Chondrocyte (in vitro differentiated cells): ENCODE results near the gene HOGA1. TPM values are rescaled to one million over a fixed set of nuclear protein-coding genes. Genes with fewer than 3 reads are reported as not detected.

Source experiments
- DNase-seq: peaks from one replicate; pipeline ENCODE4 v3.0.0; 2021; ENCODE audit warnings: mixed read lengths, low spot score
- H3K27ac Mint-ChIP-seq: one replicate; pipeline ENCODE4 v1.8.0; 2021; ENCODE audit warnings: mild to moderate bottlenecking, moderate library complexity, mixed read lengths; ENCODE audit not compliant: unreplicated experiment
- H3K27me3 Mint-ChIP-seq: 2 replicates; pipeline ENCODE4 v1.8.0; 2021; ENCODE audit warnings: low read depth, mixed read lengths
- H3K36me3 Mint-ChIP-seq: 2 replicates; pipeline ENCODE4 v1.8.0; 2021; ENCODE audit warnings: low read depth, mixed read lengths
- H3K4me1 Mint-ChIP-seq: 2 replicates; pipeline ENCODE4 v1.8.0; 2021; ENCODE audit warnings: low read depth, mild to moderate bottlenecking, mixed read lengths
- H3K4me3 Mint-ChIP-seq: one replicate; pipeline ENCODE4 v1.8.0; 2021; ENCODE audit warnings: mild to moderate bottlenecking, moderate library complexity, mixed read lengths; ENCODE audit not compliant: unreplicated experiment
- H3K9me3 Mint-ChIP-seq: 2 replicates; pipeline ENCODE4 v1.8.0; 2021; ENCODE audit warnings: low read depth, mixed read lengths
- total RNA-seq: library from RNA; stranded (reverse); gene quantifications from 3 replicates; pipeline ENCODE4 v1.2.1, GENCODE V29; 2021
- TF ChIP-seq, protein P1 (sequence below): fragments of 200-600 bp; sonication (generic); IDR thresholded peaks from 2 replicates; pipeline ENCODE4 v1.5.0; 2021; ENCODE audit warnings: antibody characterized with exemption, mild to moderate bottlenecking, moderate library complexity

HOGA1 gene
- total RNA-seq, 1 donor from 2014 or later = 0.12 TPM

DNA sequence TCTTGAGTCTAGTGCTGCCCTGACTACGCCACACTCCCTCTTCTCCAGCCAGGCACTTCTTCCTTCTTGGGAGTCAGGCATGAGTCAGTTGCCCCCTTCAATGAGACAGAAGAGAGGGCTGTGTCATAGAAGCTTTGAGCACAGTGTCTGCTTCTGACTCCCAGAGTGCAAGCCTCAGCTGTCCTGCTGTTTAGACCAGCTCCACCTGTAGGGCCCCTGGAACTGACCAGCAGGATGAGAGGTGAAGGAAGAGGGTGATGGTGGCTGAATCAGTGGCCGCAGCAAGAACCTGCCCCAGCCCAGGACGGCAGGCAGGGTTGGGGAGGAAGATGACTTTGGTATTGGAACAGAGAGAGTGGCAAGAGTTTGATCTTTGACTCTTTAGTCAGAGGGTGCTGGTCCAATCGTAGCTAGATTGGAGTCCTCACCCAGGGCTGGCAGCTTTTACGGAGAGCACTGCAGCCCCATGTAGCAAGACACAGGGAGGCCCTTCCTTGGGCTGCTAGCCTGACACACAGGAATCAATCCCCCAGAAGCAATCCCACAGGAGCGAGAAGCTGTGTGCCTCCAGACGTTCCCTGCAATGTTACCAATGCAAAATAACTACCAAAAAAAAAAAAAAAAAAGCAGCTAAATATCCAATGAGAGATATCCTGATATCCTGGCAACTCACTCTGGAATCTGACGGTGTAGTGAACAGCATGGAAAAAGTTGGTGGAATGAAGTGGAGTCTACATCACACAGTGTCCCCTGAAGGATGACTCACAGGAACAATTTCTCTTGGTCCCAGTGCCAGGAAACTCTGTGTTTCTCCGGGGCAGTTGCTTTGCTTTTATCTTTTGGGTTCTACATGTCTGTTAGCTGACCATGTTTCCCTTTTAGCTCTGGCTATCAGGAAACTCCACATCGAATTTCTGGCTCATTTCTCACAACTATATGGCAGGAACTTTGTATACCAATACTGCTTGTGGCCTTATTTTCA, 12.2 kb downstream of the HOGA1 start:
- Mint-ChIP-seq H3K27ac (peak overlapping the region; percentile 99), H3K27me3 (no peaks in the 10 kb centered on the region), H3K9me3 (no peaks in the 10 kb centered on the region), H3K4me3 (peak overlapping the region; percentile 55), H3K4me1 (peaks cover 46% of the 10 kb centered on the region), H3K36me3 (no peaks in the 10 kb centered on the region)
- TF ChIP-seq, protein P1, sequence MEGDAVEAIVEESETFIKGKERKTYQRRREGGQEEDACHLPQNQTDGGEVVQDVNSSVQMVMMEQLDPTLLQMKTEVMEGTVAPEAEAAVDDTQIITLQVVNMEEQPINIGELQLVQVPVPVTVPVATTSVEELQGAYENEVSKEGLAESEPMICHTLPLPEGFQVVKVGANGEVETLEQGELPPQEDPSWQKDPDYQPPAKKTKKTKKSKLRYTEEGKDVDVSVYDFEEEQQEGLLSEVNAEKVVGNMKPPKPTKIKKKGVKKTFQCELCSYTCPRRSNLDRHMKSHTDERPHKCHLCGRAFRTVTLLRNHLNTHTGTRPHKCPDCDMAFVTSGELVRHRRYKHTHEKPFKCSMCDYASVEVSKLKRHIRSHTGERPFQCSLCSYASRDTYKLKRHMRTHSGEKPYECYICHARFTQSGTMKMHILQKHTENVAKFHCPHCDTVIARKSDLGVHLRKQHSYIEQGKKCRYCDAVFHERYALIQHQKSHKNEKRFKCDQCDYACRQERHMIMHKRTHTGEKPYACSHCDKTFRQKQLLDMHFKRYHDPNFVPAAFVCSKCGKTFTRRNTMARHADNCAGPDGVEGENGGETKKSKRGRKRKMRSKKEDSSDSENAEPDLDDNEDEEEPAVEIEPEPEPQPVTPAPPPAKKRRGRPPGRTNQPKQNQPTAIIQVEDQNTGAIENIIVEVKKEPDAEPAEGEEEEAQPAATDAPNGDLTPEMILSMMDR = no peak
- no peak for DNase-seq

DNA sequence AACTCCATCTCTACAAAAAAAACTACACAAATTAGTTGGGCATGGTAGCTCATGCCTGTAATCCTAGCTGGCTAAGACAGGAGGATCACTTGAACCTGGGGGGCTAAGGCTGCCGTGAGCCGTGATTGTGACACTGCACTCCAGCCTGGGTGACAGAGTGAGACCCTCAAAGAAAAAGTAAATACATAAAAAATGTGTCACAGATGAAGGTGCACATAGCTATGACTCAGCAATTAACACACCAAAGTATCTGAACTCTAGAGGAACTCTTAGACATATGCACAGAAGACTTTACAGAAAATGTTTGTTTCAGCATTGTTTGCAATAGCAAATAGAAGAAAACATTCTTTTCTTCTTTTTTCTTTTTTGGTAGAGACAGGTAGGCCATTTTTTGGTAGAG, 13.6 kb downstream of the HOGA1 start:
- Mint-ChIP-seq H3K36me3 (no peaks in the 10 kb centered on the region), H3K27ac (peak overlapping the region; percentile 99), H3K4me3 (no peak overlapping the region), H3K9me3 (no peaks in the 10 kb centered on the region), H3K4me1 (peaks cover 46% of the 10 kb centered on the region), H3K27me3 (no peaks in the 10 kb centered on the region)
- TF ChIP-seq, protein P1 = no peak
- DNase-seq = no peak

DNA sequence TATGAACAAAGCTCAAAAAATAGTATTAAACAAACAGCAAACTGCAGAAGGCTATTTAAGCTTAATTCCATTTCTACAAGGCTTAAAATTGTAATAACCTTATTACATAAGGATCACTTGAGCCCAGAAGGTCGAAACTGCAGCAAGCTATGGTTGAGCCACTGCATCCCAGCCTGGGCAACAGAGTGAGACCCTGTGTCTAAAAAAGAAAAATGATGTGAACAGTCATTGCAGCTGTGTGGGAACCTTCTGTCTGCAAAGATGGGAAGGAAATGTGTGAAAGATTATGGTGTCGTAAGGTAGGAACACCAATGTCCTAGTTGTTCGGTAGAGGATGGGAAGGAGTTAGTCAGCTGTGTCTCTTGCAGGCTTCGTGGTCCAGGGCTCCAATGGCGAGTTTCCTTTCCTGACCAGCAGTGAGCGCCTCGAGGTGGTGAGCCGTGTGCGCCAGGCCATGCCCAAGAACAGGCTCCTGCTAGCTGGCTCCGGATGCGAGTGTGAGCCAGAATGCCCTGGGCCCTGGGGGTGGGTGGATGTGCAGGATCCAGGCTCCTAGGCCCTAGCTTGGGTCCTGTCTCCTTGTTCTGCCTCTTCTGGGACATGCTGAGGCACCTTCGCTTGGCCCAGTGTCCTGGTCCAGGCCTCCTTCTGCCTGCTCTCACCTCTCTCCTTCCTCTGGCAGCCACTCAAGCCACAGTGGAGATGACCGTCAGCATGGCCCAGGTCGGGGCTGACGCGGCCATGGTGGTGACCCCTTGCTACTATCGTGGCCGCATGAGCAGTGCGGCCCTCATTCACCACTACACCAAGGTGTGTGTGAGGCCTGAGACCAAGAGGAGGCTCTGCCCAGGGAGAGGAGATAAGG, 14.4 kb downstream of the HOGA1 start:
- Mint-ChIP-seq H3K9me3 (no peaks in the 10 kb centered on the region), H3K4me1 (peaks cover 39% of the 10 kb centered on the region), H3K27ac (no peak overlapping the region), H3K4me3 (no peak overlapping the region), H3K27me3 (no peaks in the 10 kb centered on the region), H3K36me3 (no peaks in the 10 kb centered on the region)
- TF ChIP-seq, protein P1 = no peak
- DNase-seq = no peak

DNA sequence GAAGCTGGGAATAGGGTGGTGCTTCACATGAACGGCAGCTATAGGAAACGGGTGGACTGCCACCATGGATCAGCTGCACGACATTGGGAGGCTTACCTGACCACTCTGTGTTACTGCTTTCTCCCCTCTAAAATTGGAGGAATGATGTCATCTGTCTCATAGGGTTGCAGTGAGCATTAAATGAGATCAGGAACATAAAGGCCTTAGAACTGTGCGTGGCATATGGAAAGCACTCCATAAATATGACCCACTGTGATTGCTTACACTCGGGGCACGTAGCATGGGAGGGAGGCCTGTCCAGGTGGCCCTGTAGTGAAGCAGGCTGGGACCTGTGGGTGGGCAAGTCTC, 15.1 kb downstream of the HOGA1 start:
- TF ChIP-seq, protein P1 = no peak
- no peaks in the 10 kb centered on the region for H3K9me3 Mint-ChIP-seq
- no peaks in the 10 kb centered on the region for H3K36me3 Mint-ChIP-seq
- no peak overlapping the region for H3K4me3 Mint-ChIP-seq
- H3K27me3 Mint-ChIP-seq = no peaks in the 10 kb centered on the region
- DNase-seq = no peak
- peaks cover 37% of the 10 kb centered on the region for H3K4me1 Mint-ChIP-seq
- no peak overlapping the region for H3K27ac Mint-ChIP-seq

DNA sequence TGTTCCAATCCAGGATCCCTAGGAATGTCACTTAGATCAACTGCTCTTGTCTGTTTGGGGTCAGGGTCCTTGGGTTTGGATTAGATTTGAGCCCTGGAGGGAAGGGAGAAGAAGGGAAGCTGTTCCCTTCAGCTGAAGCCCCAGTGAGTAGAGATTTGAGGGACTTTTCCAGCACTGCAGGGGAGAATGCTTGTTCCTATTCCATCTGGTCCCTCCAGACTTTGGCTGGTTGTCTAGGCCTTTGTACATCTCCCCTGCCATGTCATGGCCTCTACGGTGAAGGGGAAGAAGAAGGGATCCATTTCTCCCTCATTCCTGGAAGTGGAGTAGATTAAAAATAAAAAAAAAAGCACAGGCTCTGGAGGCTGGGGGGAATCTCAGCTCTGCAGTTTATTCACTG, 16.4 kb downstream of the HOGA1 start:
- TF ChIP-seq, protein P1 = no peak
- Mint-ChIP-seq H3K4me1 (peaks cover 26% of the 10 kb centered on the region), H3K9me3 (no peaks in the 10 kb centered on the region), H3K27me3 (no peaks in the 10 kb centered on the region), H3K4me3 (no peak overlapping the region), H3K27ac (no peak overlapping the region), H3K36me3 (no peaks in the 10 kb centered on the region)
- no peak for DNase-seq
